Measurements from ENCODE around the gene C22orf23. TPM values are rescaled to one million over a fixed set of nuclear protein-coding genes. Genes with fewer than 3 reads are reported as not detected.

The C22orf23 gene
- total RNA-seq, 4 donors from 2014 or later, result 0.59 to 1.7 (median 0.73) TPM

- H3K36me3 ChIP-seq, result peaks cover 34 to 40% of the 10 kb centered on the region in 2 donors
- H3K27me3 ChIP-seq, result no peaks in the 10 kb centered on the region
- intact Hi-C loops (cut with DNase I), result no loop called here
- peak overlapping the region in 1 of 3 donors; percentile 38 for H3K27ac ChIP-seq
- H3K4me1 ChIP-seq, result no peaks in the 10 kb centered on the region
- TF ChIP-seq, protein P1, sequence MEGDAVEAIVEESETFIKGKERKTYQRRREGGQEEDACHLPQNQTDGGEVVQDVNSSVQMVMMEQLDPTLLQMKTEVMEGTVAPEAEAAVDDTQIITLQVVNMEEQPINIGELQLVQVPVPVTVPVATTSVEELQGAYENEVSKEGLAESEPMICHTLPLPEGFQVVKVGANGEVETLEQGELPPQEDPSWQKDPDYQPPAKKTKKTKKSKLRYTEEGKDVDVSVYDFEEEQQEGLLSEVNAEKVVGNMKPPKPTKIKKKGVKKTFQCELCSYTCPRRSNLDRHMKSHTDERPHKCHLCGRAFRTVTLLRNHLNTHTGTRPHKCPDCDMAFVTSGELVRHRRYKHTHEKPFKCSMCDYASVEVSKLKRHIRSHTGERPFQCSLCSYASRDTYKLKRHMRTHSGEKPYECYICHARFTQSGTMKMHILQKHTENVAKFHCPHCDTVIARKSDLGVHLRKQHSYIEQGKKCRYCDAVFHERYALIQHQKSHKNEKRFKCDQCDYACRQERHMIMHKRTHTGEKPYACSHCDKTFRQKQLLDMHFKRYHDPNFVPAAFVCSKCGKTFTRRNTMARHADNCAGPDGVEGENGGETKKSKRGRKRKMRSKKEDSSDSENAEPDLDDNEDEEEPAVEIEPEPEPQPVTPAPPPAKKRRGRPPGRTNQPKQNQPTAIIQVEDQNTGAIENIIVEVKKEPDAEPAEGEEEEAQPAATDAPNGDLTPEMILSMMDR (IDR thresholded peaks at IDR 0.05), result no peak
- TF ChIP-seq POLR2A (IDR thresholded peaks at IDR 0.05), result no peak
- DNase-seq, result no peak
- no peak overlapping the region for H3K4me3 ChIP-seq (replicated peaks in 1 of 3)
- WGBS, 2 donors, result 85 to 90% methylated on average over 4 of the region's 4 CpGs
- H3K9me3 ChIP-seq, result no peaks in the 10 kb centered on the region
These were observed 35.4 kb downstream of the C22orf23 start for GRCh38 chr22:37917874-37918548.

- no peak overlapping the region for H3K27ac ChIP-seq
- WGBS, 2 donors, result 89 to 94% methylated on average over 3 to 5 of the region's 5 CpGs
- TF ChIP-seq, protein P1 (IDR thresholded peaks at IDR 0.05), result no peak
- TF ChIP-seq POLR2A (IDR thresholded peaks at IDR 0.05), result no peak
- intact Hi-C loops (cut with DNase I), result no loop called here
- no peaks in the 10 kb centered on the region for H3K9me3 ChIP-seq
- H3K27me3 ChIP-seq, result no peaks in the 10 kb centered on the region
- H3K4me1 ChIP-seq, result peaks cover under 1 to 3% of the 10 kb centered on the region in 2 donors
- H3K4me3 ChIP-seq (replicated peaks in 1 of 3), result no peak overlapping the region
- H3K36me3 ChIP-seq, result peaks cover 27 to 41% of the 10 kb centered on the region in 2 donors
- no peak for DNase-seq
These were observed 37.1 kb downstream of the C22orf23 start for GRCh38 chr22:37916311-37916710.

DNA sequence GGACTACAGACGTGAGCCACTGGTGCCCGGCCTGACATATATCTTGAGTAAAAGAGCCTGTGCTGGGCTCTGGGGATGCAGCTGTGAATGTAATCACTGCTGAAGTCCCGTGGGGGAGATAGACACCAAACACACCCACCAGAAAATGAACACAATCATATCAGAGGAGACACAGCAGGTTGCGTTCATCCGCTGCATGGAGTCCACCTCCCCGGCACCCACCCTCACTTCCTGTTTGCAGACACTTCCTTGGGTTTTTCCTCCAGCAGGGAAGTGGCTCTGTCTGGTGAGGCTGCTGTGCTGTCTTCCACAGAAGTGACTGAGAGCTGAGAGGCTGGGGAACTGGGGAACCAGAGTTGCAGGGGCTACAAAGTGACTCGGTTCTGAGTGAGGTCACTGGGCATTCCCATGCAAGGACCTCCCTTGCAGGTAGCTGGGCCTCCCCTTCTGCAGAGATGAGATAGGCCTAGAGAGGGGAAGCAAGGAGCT lies 40.1 kb downstream of the C22orf23 start:
- Histone ChIP-seq H3K4me1 (peaks cover 8 to 11% of the 10 kb centered on the region in 2 donors), H3K27ac (no peak overlapping the region), H3K36me3 (peaks cover 20 to 32% of the 10 kb centered on the region in 2 donors), H3K9me3 (no peaks in the 10 kb centered on the region), H3K27me3 (no peaks in the 10 kb centered on the region), H3K4me3 (replicated peaks in 1 of 3) (no peak overlapping the region)
- no peak for TF ChIP-seq POLR2A (IDR thresholded peaks at IDR 0.05)
- TF ChIP-seq, protein P1 (IDR thresholded peaks at IDR 0.05), result no peak
- 68 to 88% methylated on average over 7 of the region's 7 CpGs for WGBS, 2 donors
- intact Hi-C loops (cut with DNase I), result no loop called here
- no peak for DNase-seq

GRCh38 chr22:37912171-37912570 lies 41.2 kb downstream of the C22orf23 start:
- peaks cover 13 to 19% of the 10 kb centered on the region in 2 donors for H3K4me1 ChIP-seq

GRCh38 chr22:37911697-37912096 lies 41.7 kb downstream of the C22orf23 start:
- no peak overlapping the region for H3K27ac ChIP-seq
- H3K9me3 ChIP-seq, result no peaks in the 10 kb centered on the region
- H3K4me1 ChIP-seq, result peaks cover 17 to 19% of the 10 kb centered on the region in 2 donors
- intact Hi-C loops (cut with DNase I), result no loop called here
- WGBS, 2 donors, result 84% methylated on average over 6 to 8 of the region's 8 CpGs
- H3K27me3 ChIP-seq, result no peaks in the 10 kb centered on the region
- H3K4me3 ChIP-seq (replicated peaks in 1 of 3), result no peak overlapping the region
- no peak for DNase-seq
- H3K36me3 ChIP-seq, result peaks cover 15 to 23% of the 10 kb centered on the region in 2 donors
- TF ChIP-seq POLR2A (IDR thresholded peaks at IDR 0.05), result no peak
- TF ChIP-seq, protein P1 (IDR thresholded peaks at IDR 0.05), result no peak

More at GRCh38 chr22:37912171-37912570, 41.2 kb downstream of the C22orf23 start:
- Histone ChIP-seq H3K27ac (no peak overlapping the region), H3K4me3 (replicated peaks in 1 of 3) (no peak overlapping the region), H3K36me3 (peaks cover 20 to 23% of the 10 kb centered on the region in 2 donors), H3K27me3 (no peaks in the 10 kb centered on the region), H3K9me3 (no peaks in the 10 kb centered on the region)
- intact Hi-C loops (cut with DNase I), result no loop called here
- WGBS, 2 donors, result 85 to 89% methylated on average over 8 of the region's 8 CpGs
- TF ChIP-seq, protein P1 (IDR thresholded peaks at IDR 0.05), result no peak
- no peak for TF ChIP-seq POLR2A (IDR thresholded peaks at IDR 0.05)
- no peak for DNase-seq
